K562 (cell line): ENCODE results near the gene RPP25. TPM values are rescaled to one million over a fixed set of nuclear protein-coding genes. Genes with fewer than 3 reads are reported as not detected.

Experiments used
- ATAC-seq: fragments of 200-7000 bp; cut with Tn5 transposase; 3 replicates; pipeline ENCODE4 v1.9.1; 2020; ENCODE audit warnings: moderate library complexity
- BruUV-seq: library from RNA; stranded (reverse); fragments of 400-500 nt; replicated peaks from 2 replicates; lab custom pipeline; 2021; lab: Mats Ljungman, UMichigan
- CTCF ChIA-PET: fragments of 300-600 bp; formaldehyde crosslinking; extraction: SDS; loops from one replicate; lab custom pipeline; 2021; ENCODE audit warnings: low intra/inter-chr PET ratio; lab: Yijun Ruan, JAX
- POLR2A ChIA-PET: fragments of 300-600, 350-650 bp; sonication (Branson Sonifier 250); formaldehyde crosslinking; extraction: SDS; loops from one replicate; lab custom pipeline; 2021; ENCODE audit warnings: antibody characterized with exemption, inconsistent platforms; lab: Yijun Ruan, JAX
- DNase-seq, 4 experiments: peaks; one replicate each; pipeline versions ENCODE4 v3.0.0 to v3.0.0-alpha.2; 2011 to 2018; ENCODE audit warnings: low spot score in 3 of 4, mixed read lengths in 3 of 4; ENCODE audit errors: extremely low read depth in 1 of 4
- FAIRE-seq: peaks from 2 replicates; lab custom pipeline; 2011; peaks lifted over from hg19 to GRCh38; lab: Jason Lieb, UNC
- H2AFZ ChIP-seq: 2 replicates; pipeline ENCODE4 v1.6.0; 2011; ENCODE audit warnings: low read depth, low read length, control low read depth, inconsistent platforms
- H3K27ac ChIP-seq: fragments of 200-600 bp; 3 replicates; pipeline ENCODE4 v1.8.0; 2011; ENCODE audit warnings: low read depth, mild to moderate bottlenecking, control low read depth, inconsistent platforms, low read length, moderate library complexity, mixed read lengths; ENCODE audit errors: extremely low read depth
- H3K27me3 ChIP-seq, 2 experiments: fragments of 300-600 bp in 1 of 2; 2 replicates in 1 of 2; 3 replicates in 1 of 2; pipeline versions ENCODE4 v1.6.0 to v1.8.0; 2011; ENCODE audit warnings: inconsistent platforms in 2 of 2, low read length in 2 of 2, mild to moderate bottlenecking in 1 of 2, mixed read lengths in 1 of 2, moderate library complexity in 1 of 2; ENCODE audit not compliant: control insufficient read depth in 2 of 2, insufficient read depth in 2 of 2
- H3K36me3 ChIP-seq: fragments of 300-600 bp; 3 replicates; pipeline ENCODE4 v1.8.0; 2011; ENCODE audit warnings: mild to moderate bottlenecking, low read length, inconsistent platforms; ENCODE audit not compliant: control insufficient read depth, insufficient read depth
- H3K4me1 ChIP-seq, 2 experiments: fragments of 200-600 bp in 1 of 2; replicated peaks in 1 of 2; 2 replicates in 1 of 2; 3 replicates in 1 of 2; pipeline versions ENCODE4 v1.5.1 to v1.8.0; 2011; ENCODE audit warnings: inconsistent platforms in 2 of 2, low read length in 2 of 2, mild to moderate bottlenecking in 1 of 2, mixed read lengths in 1 of 2, moderate library complexity in 1 of 2; ENCODE audit not compliant: control insufficient read depth in 2 of 2, insufficient read depth in 2 of 2
- H3K4me2 ChIP-seq: 2 replicates; pipeline ENCODE4 v1.6.1; 2011; ENCODE audit warnings: low read length, control low read depth, inconsistent platforms, mixed read lengths; ENCODE audit not compliant: insufficient read depth
- H3K4me3 ChIP-seq: fragments of 200-600 bp; sonication (generic), shearing (Covaris generic); 2 replicates; pipeline ENCODE4 v1.5.1; 2016; ENCODE audit warnings: control low read depth, inconsistent platforms
- H3K79me2 ChIP-seq: fragments of 200-600 bp; 3 replicates; pipeline ENCODE4 v1.8.0; 2011; ENCODE audit warnings: low read length, inconsistent platforms; ENCODE audit not compliant: control insufficient read depth, insufficient read depth
- H3K9ac ChIP-seq, 2 experiments: 2 replicates each; pipeline versions ENCODE4 v1.6.0 to v1.6.1; 2011; ENCODE audit warnings: low read depth in 2 of 2, low read length in 2 of 2, control low read depth in 1 of 2, inconsistent platforms in 1 of 2, mild to moderate bottlenecking in 1 of 2, mixed read lengths in 1 of 2; ENCODE audit not compliant: insufficient read depth in 1 of 2
- H3K9me1 ChIP-seq: one replicate; pipeline ENCODE4 v1.6.0; 2011; ENCODE audit warnings: inconsistent platforms, mild to moderate bottlenecking, low read length, moderate library complexity; ENCODE audit not compliant: control insufficient read depth, insufficient read depth
- H3K9me3 ChIP-seq: replicated peaks from 2 replicates; pipeline ENCODE4 v1.5.1; 2011; ENCODE audit warnings: low read depth, low read length, inconsistent platforms; ENCODE audit not compliant: control insufficient read depth, insufficient read depth
- H4K20me1 ChIP-seq: replicated peaks from 2 replicates; pipeline ENCODE4 v1.6.1; 2011; ENCODE audit warnings: low read length, inconsistent platforms, mixed read lengths; ENCODE audit not compliant: control insufficient read depth, insufficient read depth
- BRF1 ChIP-seq: IDR thresholded peaks from 3 replicates; pipeline ENCODE4 v1.6.1; 2011; ENCODE audit warnings: borderline replicate concordance, mild to moderate bottlenecking; ENCODE audit not compliant: insufficient read length; ENCODE audit errors: extremely low read depth
- EP300 ChIP-seq: IDR thresholded peaks from 2 replicates; pipeline ENCODE4 v1.6.1; 2012; ENCODE audit warnings: low read length, improper control_type of control experiment
- FOXJ3 ChIP-seq: sonication (generic); formaldehyde crosslinking; IDR thresholded peaks from 2 replicates; pipeline ENCODE4 v1.4.0; 2020; ENCODE audit warnings: mild to moderate bottlenecking, missing genetic modification reagents
- GTF2F1 ChIP-seq: IDR thresholded peaks from 2 replicates; pipeline ENCODE4 v1.6.1; 2011; ENCODE audit warnings: low read depth, low read length, improper control_type of control experiment
- KDM5B ChIP-seq: fragments of 200-600 bp; sonication (generic); IDR thresholded peaks from 2 replicates; pipeline ENCODE4 v1.6.1; 2012; ENCODE audit warnings: low read depth, mild to moderate bottlenecking, moderate library complexity, low read length, control low read depth, inconsistent platforms; ENCODE audit not compliant: insufficient replicate concordance
- MCM2 ChIP-seq: fragments of 450-650 bp; IDR thresholded peaks from 2 replicates; pipeline ENCODE4 v1.6.1; 2017; ENCODE audit warnings: low read depth, mild to moderate bottlenecking
- PPARD ChIP-seq: fragments of 250-450 bp; sonication (Bioruptor Pico); IDR thresholded peaks from 2 replicates; pipeline ENCODE4 v1.8.0; 2022; ENCODE audit warnings: inconsistent platforms, mild to moderate bottlenecking, moderate library complexity
- RBM14 ChIP-seq: fragments of 200-400 bp; formaldehyde crosslinking; IDR thresholded peaks from 2 replicates; pipeline ENCODE4 v1.6.1; 2018; ENCODE audit warnings: low read depth, mild to moderate bottlenecking, low read length, moderate library complexity, borderline replicate concordance; ENCODE audit not compliant: insufficient read depth
- SIN3B ChIP-seq: fragments of 450-650 bp; IDR thresholded peaks from 2 replicates; pipeline ENCODE4 v1.6.1; 2017; ENCODE audit warnings: low read depth, mild to moderate bottlenecking, moderate library complexity
- SRSF1 ChIP-seq: fragments of 200-400 bp; formaldehyde crosslinking; IDR thresholded peaks from 2 replicates; pipeline ENCODE4 v1.6.1; 2017; ENCODE audit warnings: mild to moderate bottlenecking, low read depth, low read length, moderate library complexity
- ZBTB7A ChIP-seq: IDR thresholded peaks from 2 replicates; pipeline ENCODE4 v1.6.1; 2011; ENCODE audit warnings: low read depth, mild to moderate bottlenecking, low read length, moderate library complexity, borderline replicate concordance; ENCODE audit not compliant: control insufficient read depth
- ZNF75A ChIP-seq: fragments of 450-650 bp; formaldehyde crosslinking; IDR thresholded peaks from 2 replicates; pipeline ENCODE4 v1.4.0; 2020; ENCODE audit warnings: mild to moderate bottlenecking
- WGBS: fragments of 100-300 bp; shearing (Covaris generic); methylation state at CpG from one replicate; pipeline ENCODE4 v1.1.6; 2016; ENCODE audit warnings: low coverage, mixed read lengths; ENCODE audit not compliant: insufficient coverage; ENCODE audit errors: missing lambda C conversion rate; 5-methylcytosine and 5-hydroxymethylcytosine counted together
- in situ Hi-C: fragments of 300-500 bp; cut with MboI; formaldehyde crosslinking; loops from 4 replicates; pipeline ENCODE4 v1.15.0; 2018; ENCODE audit warnings: inconsistent platforms, mixed read lengths
- intact Hi-C: fragments of 100-400 bp; cut with micrococcal nuclease; formaldehyde crosslinking; loops from 2 replicates; pipeline ENCODE4 v1.14.2; 2022
- polyA plus RNA-seq, 8 experiments: library from polyadenylated mRNA; depleted of rRNA in 4 of 8; stranded (reverse) in 5 of 8; unstranded in 3 of 8; fragments of >200 nt; fragmentation: Nextera tagmentation in 2 of 8; fragmentation: Illumina TruSeq in 1 of 8; extraction: Ambion mirVana in 2 of 8; extraction: Trizol in 1 of 8; gene quantifications; 2 replicates each; pipeline versions ENCODE4 v1.2.1 to v1.2.3, GENCODE V29; 2011 to 2014; ENCODE audit warnings: inconsistent platforms in 1 of 8, missing spikeins in 1 of 8
- total RNA-seq, 7 experiments: library from RNA; depleted of rRNA in 6 of 7; stranded (reverse); fragments of >200 nt in 6 of 7; fragmentation: Illumina TruSeq in 2 of 7; extraction: Trizol in 2 of 7; gene quantifications; 2 replicates each; pipeline versions ENCODE4 v1.2.1 to v1.2.3, GENCODE V29; 2011 to 2021; ENCODE audit warnings: low replicate concordance in 1 of 7
- TF ChIP-seq, protein P1 (sequence below): fragments of 200-800 bp; sonication (Bioruptor generic); IDR thresholded peaks from 2 replicates; pipeline ENCODE4 v1.6.1; 2017; ENCODE audit warnings: missing genetic modification characterization, missing compliant biosample characterization
- TF ChIP-seq, protein P2 (sequence below): IDR thresholded peaks from 2 replicates; pipeline ENCODE4 v1.6.1; 2016; ENCODE audit warnings: missing genetic modification characterization, missing compliant biosample characterization
- TF ChIP-seq, protein P3 (sequence below): fragments of 250-450 bp; sonication (Bioruptor Pico); IDR thresholded peaks from 2 replicates; pipeline ENCODE4 v1.5.0; 2021; ENCODE audit warnings: mild to moderate bottlenecking, borderline replicate concordance
- TF ChIP-seq, protein P4 (sequence below): fragments of 250-450 bp; sonication (Bioruptor Pico); IDR thresholded peaks from 2 replicates; pipeline ENCODE4 v1.8.0; 2022; ENCODE audit warnings: inconsistent platforms, mild to moderate bottlenecking, moderate library complexity, borderline replicate concordance

The RPP25 gene
- total and polyA plus RNA-seq, 9 of the 15 experiments (the other 6 are each of a cell fraction or from before 2014, with no cell fraction given) = 1.1 to 12.3 (median 5.6) TPM

DNA sequence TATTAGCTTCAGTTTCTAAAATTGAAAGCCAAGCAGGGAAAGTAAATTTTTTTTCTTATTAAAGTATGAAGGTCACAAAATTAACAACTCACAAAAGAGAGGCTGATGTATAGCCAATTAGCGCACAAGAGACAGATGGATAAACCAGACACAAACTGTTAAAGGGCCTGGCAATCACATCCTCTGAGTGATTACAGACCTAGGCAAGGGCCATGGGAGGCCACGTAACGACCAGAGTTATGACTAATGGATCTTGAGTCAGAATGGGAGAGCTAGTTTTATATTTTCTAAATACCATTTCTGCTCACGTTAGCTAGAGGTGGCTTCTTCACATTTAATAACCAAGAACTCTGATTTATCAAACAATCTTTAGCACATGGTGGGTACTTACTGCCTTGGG, 21.0 kb upstream of the RPP25 start:
- Histone ChIP-seq H3K4me1 (no peaks in the 10 kb centered on the region), H2AFZ (no peak overlapping the region), H3K9ac (no peak overlapping the region), H3K9me1 (no peaks in the 10 kb centered on the region), H4K20me1 (no peaks in the 10 kb centered on the region), H3K4me2 (no peak overlapping the region), H3K27me3 (peaks cover 12 to 28% of the 10 kb centered on the region in 2 experiments; a peak in 3 of 5 replicates), H3K4me3 (no peak overlapping the region), H3K79me2 (no peaks in the 10 kb centered on the region), H3K9me3 (peaks cover 2% of the 10 kb centered on the region; the same call in 1 of the 2 replicates), H3K36me3 (no peaks in the 10 kb centered on the region), H3K27ac (no peak overlapping the region)
- in situ Hi-C loops (no loop called here), intact Hi-C loops (no loop called here)
- ChIA-PET POLR2A (interaction anchor here (0.6 kb wide), 2 partner anchors 146 to 174 kb away, joined by 3 read pairs; no protein-coding TSS in a partner anchor), CTCF (no interaction called here)
- BruUV-seq = no TSS peak
- ATAC-seq (no peak), DNase-seq (no peak), FAIRE-seq (peak; percentile 32)
- 2% methylated on average over 4 of the region's 4 CpGs for WGBS
- TF ChIP-seq BRF1 (no peak), PPARD (CRISPR knock-in tag) (no peak), EP300 (no peak), SIN3B (no peak), GTF2F1 (no peak), RBM14 (no peak), ZBTB7A (no peak), SRSF1 (no peak), MCM2 (no peak), KDM5B (no peak), FOXJ3 (no peak), ZNF75A (CRISPR knock-in tag) (no peak)
- TF ChIP-seq, protein P1, sequence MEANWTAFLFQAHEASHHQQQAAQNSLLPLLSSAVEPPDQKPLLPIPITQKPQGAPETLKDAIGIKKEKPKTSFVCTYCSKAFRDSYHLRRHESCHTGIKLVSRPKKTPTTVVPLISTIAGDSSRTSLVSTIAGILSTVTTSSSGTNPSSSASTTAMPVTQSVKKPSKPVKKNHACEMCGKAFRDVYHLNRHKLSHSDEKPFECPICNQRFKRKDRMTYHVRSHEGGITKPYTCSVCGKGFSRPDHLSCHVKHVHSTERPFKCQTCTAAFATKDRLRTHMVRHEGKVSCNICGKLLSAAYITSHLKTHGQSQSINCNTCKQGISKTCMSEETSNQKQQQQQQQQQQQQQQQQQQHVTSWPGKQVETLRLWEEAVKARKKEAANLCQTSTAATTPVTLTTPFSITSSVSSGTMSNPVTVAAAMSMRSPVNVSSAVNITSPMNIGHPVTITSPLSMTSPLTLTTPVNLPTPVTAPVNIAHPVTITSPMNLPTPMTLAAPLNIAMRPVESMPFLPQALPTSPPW (CRISPR knock-in tag) = no peak
- TF ChIP-seq, protein P2, sequence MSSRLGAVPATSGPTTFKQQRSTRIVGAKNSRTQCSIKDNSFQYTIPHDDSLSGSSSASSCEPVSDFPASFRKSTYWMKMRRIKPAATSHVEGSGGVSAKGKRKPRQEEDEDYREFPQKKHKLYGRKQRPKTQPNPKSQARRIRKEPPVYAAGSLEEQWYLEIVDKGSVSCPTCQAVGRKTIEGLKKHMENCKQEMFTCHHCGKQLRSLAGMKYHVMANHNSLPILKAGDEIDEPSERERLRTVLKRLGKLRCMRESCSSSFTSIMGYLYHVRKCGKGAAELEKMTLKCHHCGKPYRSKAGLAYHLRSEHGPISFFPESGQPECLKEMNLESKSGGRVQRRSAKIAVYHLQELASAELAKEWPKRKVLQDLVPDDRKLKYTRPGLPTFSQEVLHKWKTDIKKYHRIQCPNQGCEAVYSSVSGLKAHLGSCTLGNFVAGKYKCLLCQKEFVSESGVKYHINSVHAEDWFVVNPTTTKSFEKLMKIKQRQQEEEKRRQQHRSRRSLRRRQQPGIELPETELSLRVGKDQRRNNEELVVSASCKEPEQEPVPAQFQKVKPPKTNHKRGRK (tag) = no peak
- TF ChIP-seq, protein P3, sequence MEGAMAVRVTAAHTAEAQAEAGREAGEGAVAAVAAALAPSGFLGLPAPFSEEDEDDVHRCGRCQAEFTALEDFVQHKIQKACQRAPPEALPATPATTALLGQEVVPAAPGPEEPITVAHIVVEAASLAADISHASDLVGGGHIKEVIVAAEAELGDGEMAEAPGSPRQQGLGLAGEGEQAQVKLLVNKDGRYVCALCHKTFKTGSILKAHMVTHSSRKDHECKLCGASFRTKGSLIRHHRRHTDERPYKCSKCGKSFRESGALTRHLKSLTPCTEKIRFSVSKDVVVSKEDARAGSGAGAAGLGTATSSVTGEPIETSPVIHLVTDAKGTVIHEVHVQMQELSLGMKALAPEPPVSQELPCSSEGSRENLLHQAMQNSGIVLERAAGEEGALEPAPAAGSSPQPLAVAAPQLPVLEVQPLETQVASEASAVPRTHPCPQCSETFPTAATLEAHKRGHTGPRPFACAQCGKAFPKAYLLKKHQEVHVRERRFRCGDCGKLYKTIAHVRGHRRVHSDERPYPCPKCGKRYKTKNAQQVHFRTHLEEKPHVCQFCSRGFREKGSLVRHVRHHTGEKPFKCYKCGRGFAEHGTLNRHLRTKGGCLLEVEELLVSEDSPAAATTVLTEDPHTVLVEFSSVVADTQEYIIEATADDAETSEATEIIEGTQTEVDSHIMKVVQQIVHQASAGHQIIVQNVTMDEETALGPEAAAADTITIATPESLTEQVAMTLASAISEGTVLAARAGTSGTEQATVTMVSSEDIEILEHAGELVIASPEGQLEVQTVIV (CRISPR knock-in tag) = no peak
- TF ChIP-seq, protein P4, sequence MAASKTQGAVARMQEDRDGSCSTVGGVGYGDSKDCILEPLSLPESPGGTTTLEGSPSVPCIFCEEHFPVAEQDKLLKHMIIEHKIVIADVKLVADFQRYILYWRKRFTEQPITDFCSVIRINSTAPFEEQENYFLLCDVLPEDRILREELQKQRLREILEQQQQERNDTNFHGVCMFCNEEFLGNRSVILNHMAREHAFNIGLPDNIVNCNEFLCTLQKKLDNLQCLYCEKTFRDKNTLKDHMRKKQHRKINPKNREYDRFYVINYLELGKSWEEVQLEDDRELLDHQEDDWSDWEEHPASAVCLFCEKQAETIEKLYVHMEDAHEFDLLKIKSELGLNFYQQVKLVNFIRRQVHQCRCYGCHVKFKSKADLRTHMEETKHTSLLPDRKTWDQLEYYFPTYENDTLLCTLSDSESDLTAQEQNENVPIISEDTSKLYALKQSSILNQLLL (CRISPR knock-in tag) = no peak
